ENCODE data around the gene STPG3. TPM values are rescaled to one million over a fixed set of nuclear protein-coding genes. Genes with fewer than 3 reads are reported as not detected.

Gene STPG3
- total RNA-seq, 4 donors from 2014 or later: not detected

DNA sequence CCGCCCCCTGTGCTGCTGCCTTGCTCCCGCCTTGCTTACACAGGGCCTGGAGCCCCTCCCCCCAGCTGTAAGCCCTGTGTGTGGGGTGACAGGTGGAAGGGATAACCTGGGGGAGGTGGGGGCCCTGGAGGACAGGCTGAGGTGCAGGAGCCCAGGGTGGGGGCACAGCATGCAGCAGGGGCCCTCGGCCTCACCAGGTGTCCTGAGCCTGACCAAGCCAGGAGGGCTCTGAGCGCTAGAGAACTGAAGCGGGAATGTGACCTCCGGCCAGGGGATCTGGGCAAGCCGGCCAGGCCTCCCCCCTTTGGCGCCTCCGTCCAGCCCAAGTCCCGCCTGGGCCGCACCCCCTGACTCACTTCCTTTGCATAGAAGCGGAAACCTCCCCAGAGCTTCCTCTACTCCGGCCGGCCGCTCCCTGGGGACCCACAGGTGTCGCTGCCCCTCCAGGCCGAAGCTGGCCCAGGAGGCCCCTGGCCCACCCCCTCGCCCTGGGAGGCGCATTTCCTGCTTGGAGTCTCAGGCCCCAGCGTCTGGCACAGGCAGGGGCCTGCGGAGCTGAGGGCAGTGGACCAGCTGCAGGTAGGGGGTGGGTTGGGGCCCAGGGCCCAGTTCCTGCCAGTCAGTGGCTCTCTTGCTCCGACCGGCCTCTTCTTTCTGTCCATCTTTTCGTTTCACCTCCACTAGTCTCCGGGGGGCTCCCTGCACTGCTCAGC lies 26.4 kb downstream of the STPG3 start, which contains the start of gene TOR4A:
TOR4A (plus strand) TSS at position 398 of the 713 bp plus-strand sequence. CDS start 964 bp downstream, outside the sequence.
- Histone ChIP-seq H3K9me3 (no peaks in the 10 kb centered on the region), H3K36me3 (peaks cover 4 to 42% (median 8%) of the 10 kb centered on the region in 3 donors), H3K4me1 (peaks cover 34 to 82% (median 51%) of the 10 kb centered on the region in 3 donors), H3K27ac (peak within 1 kb of the TSS; percentile 81 to 87 (median 84)), H3K27me3 (peaks cover 0 to 50% (median 0%) of the 10 kb centered on the region in 4 donors), H3K4me3 (peak within 1 kb of the TSS; percentile 43 to 61 (median 56))
- 42 to 44% methylated on average over 2 to 3 of the region's 25 CpGs for WGBS, 2 donors
- peak; percentile 58 for DNase-seq
- intact Hi-C loops (cut with DNase I): no loop called here
- TF ChIP-seq POLR2A (IDR thresholded peaks at IDR 0.05): peak in 2 of 4 donors; percentile 18 to 53
- TF ChIP-seq, protein P1, sequence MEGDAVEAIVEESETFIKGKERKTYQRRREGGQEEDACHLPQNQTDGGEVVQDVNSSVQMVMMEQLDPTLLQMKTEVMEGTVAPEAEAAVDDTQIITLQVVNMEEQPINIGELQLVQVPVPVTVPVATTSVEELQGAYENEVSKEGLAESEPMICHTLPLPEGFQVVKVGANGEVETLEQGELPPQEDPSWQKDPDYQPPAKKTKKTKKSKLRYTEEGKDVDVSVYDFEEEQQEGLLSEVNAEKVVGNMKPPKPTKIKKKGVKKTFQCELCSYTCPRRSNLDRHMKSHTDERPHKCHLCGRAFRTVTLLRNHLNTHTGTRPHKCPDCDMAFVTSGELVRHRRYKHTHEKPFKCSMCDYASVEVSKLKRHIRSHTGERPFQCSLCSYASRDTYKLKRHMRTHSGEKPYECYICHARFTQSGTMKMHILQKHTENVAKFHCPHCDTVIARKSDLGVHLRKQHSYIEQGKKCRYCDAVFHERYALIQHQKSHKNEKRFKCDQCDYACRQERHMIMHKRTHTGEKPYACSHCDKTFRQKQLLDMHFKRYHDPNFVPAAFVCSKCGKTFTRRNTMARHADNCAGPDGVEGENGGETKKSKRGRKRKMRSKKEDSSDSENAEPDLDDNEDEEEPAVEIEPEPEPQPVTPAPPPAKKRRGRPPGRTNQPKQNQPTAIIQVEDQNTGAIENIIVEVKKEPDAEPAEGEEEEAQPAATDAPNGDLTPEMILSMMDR (IDR thresholded peaks at IDR 0.05): peak in 3 of 6 experiments; percentile 9 to 29 (median 12)

DNA sequence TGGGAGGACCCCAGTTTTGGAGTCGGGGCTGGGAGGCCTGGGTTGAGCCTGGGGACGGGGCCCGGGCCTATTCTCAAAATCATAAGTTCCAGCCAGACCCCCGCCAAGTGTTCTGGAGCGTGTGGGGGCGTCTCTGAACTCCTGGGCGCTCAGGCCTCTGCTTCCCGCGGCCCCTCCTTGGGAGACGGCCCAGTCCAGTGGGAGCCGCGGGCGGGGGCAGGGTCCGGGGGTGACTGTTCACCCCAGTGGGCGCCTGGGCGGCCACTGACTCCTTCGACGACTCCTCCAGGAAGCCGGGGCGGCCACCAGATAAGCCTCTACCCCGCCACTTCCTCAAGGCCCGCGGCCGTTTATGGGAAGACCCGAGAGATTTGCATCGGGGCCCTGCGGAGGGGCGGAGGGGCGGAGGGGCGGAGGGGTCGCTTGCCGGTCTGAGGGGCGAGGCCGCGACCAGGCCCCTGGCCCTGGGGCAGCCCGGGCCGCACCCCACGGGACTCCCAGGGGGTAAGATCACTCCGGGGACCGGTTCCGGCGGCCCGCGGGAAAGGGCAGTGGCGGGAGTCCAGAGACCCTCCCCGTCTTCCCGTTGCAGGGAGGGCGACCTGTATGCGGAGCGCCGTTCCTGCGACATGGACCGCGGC lies 27.1 kb downstream of the STPG3 start:
- no peak for TF ChIP-seq POLR2A (IDR thresholded peaks at IDR 0.05)
- TF ChIP-seq, protein P1 (IDR thresholded peaks at IDR 0.05): no peak
- Histone ChIP-seq H3K36me3 (peaks cover 0 to 41% (median 2%) of the 10 kb centered on the region in 3 donors), H3K27me3 (peaks cover 0 to 50% (median 0%) of the 10 kb centered on the region in 4 donors), H3K4me1 (peaks cover 34 to 75% (median 51%) of the 10 kb centered on the region in 3 donors), H3K27ac (peak overlapping the region; percentile 81 to 87 (median 84)), H3K4me3 (peak overlapping the region; percentile 43 to 61 (median 56)), H3K9me3 (no peaks in the 10 kb centered on the region)
- intact Hi-C loops (cut with DNase I): no loop called here
- WGBS, 2 donors: 37% methylated on average over 8 of the region's 54 CpGs; no CpG with 5 or more reads in 1 of the 2 donors
- DNase-seq: no peak

DNA sequence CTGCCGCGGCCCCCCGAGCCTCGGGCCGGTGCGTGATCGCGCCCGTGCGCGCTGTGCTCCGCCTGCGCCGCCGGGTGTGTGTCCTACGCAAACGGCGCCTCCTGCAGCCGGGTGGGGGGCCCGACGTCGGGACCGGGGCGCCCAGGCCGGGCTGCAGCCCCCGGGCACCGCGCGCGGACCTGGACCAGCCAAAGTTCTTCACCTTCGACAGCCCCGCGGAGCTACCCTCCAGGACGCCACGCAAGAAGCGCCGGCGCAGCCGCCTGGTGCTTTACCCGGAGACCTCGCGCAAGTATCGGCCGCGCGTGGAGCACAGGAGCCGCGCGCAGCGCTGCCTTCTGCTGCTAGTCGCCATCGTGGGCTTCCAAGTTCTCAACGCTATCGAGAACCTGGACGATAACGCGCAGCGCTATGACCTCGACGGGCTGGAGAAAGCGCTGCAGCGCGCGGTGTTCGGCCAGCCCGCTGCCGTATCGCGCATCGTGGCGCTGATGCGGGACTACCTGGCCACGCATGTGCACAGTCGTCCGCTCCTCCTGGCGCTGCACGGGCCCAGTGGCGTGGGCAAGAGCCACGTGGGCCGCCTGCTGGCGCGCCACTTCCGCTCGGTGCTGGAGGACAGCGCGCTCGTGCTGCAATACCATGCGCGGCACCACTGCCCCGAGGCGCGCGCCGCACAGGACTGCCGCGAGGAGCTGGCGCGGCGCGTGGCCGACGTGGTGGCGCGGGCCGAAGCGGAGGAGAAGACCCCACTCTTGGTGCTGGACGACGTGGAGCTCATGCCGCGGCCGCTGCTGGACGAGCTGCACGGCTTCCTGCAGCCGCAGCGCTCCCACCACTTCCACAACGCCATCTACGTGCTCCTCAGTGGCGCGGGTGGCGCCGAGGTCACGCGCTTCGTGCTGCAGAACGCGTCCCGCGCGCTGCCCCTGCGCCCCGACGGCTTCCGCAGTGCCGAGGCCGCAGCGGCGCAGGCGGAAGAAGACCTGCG lies 27.9 kb downstream of the STPG3 start:
- TF ChIP-seq POLR2A (IDR thresholded peaks at IDR 0.05): no peak
- TF ChIP-seq, protein P1 (IDR thresholded peaks at IDR 0.05): no peak
- intact Hi-C loops (cut with DNase I): no loop called here
- H3K4me3 ChIP-seq: peak overlapping the region; percentile 43 to 61 (median 56)
- peak overlapping the region in 3 of 4 donors; percentile 81 to 87 (median 86) for H3K27ac ChIP-seq
- peaks cover 0 to 50% (median 0%) of the 10 kb centered on the region in 4 donors for H3K27me3 ChIP-seq
- 90 to 96% methylated on average over 6 to 38 of the region's 139 CpGs for WGBS, 2 donors
- H3K4me1 ChIP-seq: peaks cover 32 to 67% (median 48%) of the 10 kb centered on the region in 3 donors
- peaks cover 0 to 43% (median 0%) of the 10 kb centered on the region in 3 donors for H3K36me3 ChIP-seq
- DNase-seq: no peak
- H3K9me3 ChIP-seq: no peaks in the 10 kb centered on the region

DNA sequence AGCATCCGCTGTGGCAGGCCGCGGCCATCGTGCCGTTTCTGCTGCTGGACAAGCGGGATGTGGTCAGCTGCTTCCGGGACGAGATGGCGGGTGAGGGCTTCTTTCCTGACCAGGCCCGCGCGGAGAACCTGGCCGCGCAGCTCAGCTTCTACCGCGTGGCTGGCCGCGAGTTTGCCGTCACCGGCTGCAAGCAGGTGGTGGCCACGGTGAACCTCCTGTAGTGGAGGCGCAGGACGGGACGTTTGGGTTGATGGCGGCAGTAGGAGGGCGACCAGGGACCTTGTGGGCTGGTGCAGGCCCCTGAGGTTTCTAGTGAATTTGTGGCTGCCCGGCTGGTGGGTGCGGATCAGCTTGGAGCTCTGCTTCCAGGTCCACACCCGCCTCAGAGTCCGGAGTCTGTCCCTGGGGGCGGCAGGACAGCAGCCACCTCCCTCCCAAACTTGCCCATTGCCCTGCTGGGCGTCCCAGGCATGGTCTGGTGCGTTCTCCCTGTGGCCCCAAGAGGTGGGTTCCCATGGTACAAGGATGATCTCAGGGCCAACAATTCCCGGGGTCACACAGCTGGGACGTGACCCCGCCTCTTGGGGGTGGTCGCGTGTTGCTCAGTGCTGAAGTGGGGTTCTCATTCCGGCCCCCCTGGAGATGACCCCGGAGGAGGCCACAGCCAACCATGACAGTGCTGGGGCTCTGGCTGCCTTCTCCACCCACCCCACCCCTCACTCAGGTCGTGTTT lies 28.8 kb downstream of the STPG3 start:
- Histone ChIP-seq H3K27me3 (peaks cover 0 to 50% (median 0%) of the 10 kb centered on the region in 4 donors), H3K4me3 (no peak overlapping the region), H3K36me3 (peaks cover 0 to 43% (median 0%) of the 10 kb centered on the region in 3 donors), H3K27ac (no peak overlapping the region), H3K4me1 (peaks cover 26 to 58% (median 44%) of the 10 kb centered on the region in 3 donors), H3K9me3 (no peaks in the 10 kb centered on the region)
- DNase-seq: no peak
- TF ChIP-seq, protein P1 (IDR thresholded peaks at IDR 0.05): no peak
- TF ChIP-seq POLR2A (IDR thresholded peaks at IDR 0.05): no peak
- intact Hi-C loops (cut with DNase I): no loop called here
- 82 to 93% methylated on average over 16 to 22 of the region's 41 CpGs for WGBS, 2 donors
